Esophagus squamous epithelium (tissue), 4 donors: Measurements from ENCODE around the gene SELENOK.

Source experiments
- CTCF ChIP-seq, 6 experiments: fragments of 450-650 bp in 4 of 6; fragments of 200-600 bp in 2 of 6; sonication (generic) in 2 of 6; IDR thresholded peaks; one replicate each; pipeline ENCODE4 v1.5.1; 2016 to 2019; ENCODE audit warnings: antibody characterized with exemption in 6 of 6, mild to moderate bottlenecking in 4 of 6, moderate library complexity in 4 of 6
- POLR2A ChIP-seq, 4 donors: fragments of 450-650 bp; IDR thresholded peaks; one replicate each; pipeline ENCODE4 v1.6.1; 2017; ENCODE audit warnings: antibody characterized with exemption in 4 of 4, mild to moderate bottlenecking in 4 of 4, moderate library complexity in 3 of 4

- TF ChIP-seq CTCF (IDR thresholded peaks at IDR 0.05) = peak in 2 of 6 experiments; percentile 21 to 22
- no peak for TF ChIP-seq POLR2A (IDR thresholded peaks at IDR 0.05)
These were observed 46.4 kb downstream of the SELENOK start for GRCh38 chr3:53845103-53845880.
